ENCODE measurements around the gene CDK2. TPM values are rescaled to one million over a fixed set of nuclear protein-coding genes. Genes with fewer than 3 reads are reported as not detected.
A peak's percentile ranks its signal among the peaks of the same experiment; 100 is the strongest.
"Not testable (repeated sequence)": the region's sequence is repeated elsewhere in the genome, so short reads cannot be mapped to it uniquely, and the experiment has no call there.

CDK2 gene
- total and polyA plus RNA-seq, 2 of the 4 experiments (the other 2 are of a cell fraction), result 42.5 to 61.7 TPM

DNA sequence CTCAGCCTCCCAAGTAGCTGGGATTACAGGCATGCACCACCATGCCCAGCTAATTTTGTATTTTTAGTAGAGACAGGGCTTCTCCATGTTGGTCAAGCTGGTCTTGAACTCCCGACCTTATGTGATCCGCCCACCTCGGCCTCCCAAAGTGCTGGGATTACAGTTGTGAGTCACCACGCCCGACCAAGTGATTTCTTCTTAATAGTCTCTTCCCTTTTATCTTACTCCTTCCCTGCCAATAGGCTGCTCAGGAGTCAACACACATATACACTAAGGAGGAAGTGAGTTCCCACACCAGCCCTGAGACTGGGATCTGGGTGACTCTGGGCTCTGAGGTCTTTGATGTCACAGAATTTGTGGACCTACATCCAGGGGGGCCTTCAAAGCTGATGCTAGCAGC lies 36.7 kb downstream of the CDK2 start:
- WGBS, 2 experiments (ENCODE audit: extremely low coverage in 2 of 2, insufficient read length in 1 of 2), result no CpG with 5 or more reads among the region's 5 CpGs
- H4K91ac ChIP-seq (ENCODE audit: insufficient read depth, low read depth, low read length); H3K4ac ChIP-seq (ENCODE audit: low read depth, low read length); H3K27ac ChIP-seq (ENCODE audit: insufficient read depth, low read length); H3K56ac ChIP-seq (ENCODE audit: extremely low read depth, insufficient read depth, low read length); H2BK20ac ChIP-seq (ENCODE audit: low read depth, low read length); BruUV-seq (replicated peaks); H3K23ac ChIP-seq (ENCODE audit: low read depth, low read length); in situ Hi-C loops (cut with MboI; ENCODE audit: low sequenced_read_pairs); H3K4me2 ChIP-seq (ENCODE audit: low read depth, low read length); DNase-seq; ATAC-seq (ENCODE audit: low read depth); H4K8ac ChIP-seq (ENCODE audit: low read depth in 2 of 2, low read length in 2 of 2); H3K9me3 ChIP-seq (ENCODE audit: control insufficient read depth, insufficient read depth, low read length); intact Hi-C loops (cut with micrococcal nuclease); H3K14ac ChIP-seq (replicated peaks; ENCODE audit: low read depth, low read length); POLR2A ChIA-PET (ENCODE audit: unreplicated experiment); H4K5ac ChIP-seq (ENCODE audit: low read depth, low read length); H3K18ac ChIP-seq (ENCODE audit: low read depth, low read length); CTCF ChIA-PET; H4K20me1 ChIP-seq (ENCODE audit: insufficient read depth, low read length); H3K27me3 ChIP-seq (ENCODE audit: control insufficient read depth, insufficient read depth, low read length); H3K4me3 ChIP-seq (ENCODE audit: insufficient read depth, low read depth, low read length); H2BK5ac ChIP-seq (ENCODE audit: low read depth, low read length, poor library complexity, severe bottlenecking); dilution Hi-C loops (cut with HindIII; ENCODE audit: low sequenced_read_pairs, unreplicated experiment); H2BK15ac ChIP-seq (ENCODE audit: low read depth, low read length); H3K4me1 ChIP-seq (ENCODE audit: control insufficient read depth, insufficient read depth, low read length); H2AFZ ChIP-seq (replicated peaks; ENCODE audit: low read length, poor library complexity); H2AK5ac ChIP-seq (ENCODE audit: low read depth, low read length); H2BK120ac ChIP-seq (ENCODE audit: low read depth, low read length); H3K9ac ChIP-seq (ENCODE audit: low read depth, low read length): not testable (repeated sequence)
- peaks cover 3 to 15% of the 10 kb centered on the region in 2 experiments; a peak in 3 of 4 replicates for H3K79me1 ChIP-seq (ENCODE audit: low read depth in 1 of 2, low read length in 2 of 2)
- peaks cover 18% of the 10 kb centered on the region for H3K36me3 ChIP-seq (ENCODE audit: control insufficient read depth, insufficient read depth, low read length)
- peak overlapping the region; percentile 65 for H2AK9ac ChIP-seq (replicated peaks; ENCODE audit: low read depth, low read length, poor library complexity)
- H3K9me1 ChIP-seq (ENCODE audit: insufficient read depth, low read length), result peaks cover 16% of the 10 kb centered on the region
